Peyer's patch (tissue), 4 donors: ENCODE data around the gene CLCN1. TPM values are rescaled to one million over a fixed set of nuclear protein-coding genes. Genes with fewer than 3 reads are reported as not detected.
A peak's percentile ranks its signal among the peaks of the same experiment; 100 is the strongest.

Experiments used
- DNase-seq, 3 donors: peaks; one replicate each; pipeline ENCODE4 v3.0.0-alpha.2; 2017 to 2019
- H3K27ac ChIP-seq, 4 donors: fragments of 200-600 bp; sonication (generic); one replicate each; pipeline ENCODE4 v1.5.1; 2016 to 2019
- H3K27me3 ChIP-seq, 2 donors: fragments of 200-600 bp; sonication (generic); one replicate each; pipeline ENCODE4 v1.5.1; 2019
- H3K36me3 ChIP-seq, 3 donors: fragments of 200-600 bp; sonication (generic); one replicate each; pipeline ENCODE4 v1.5.1; 2016 to 2019
- H3K4me1 ChIP-seq, 4 donors: fragments of 200-600 bp; sonication (generic); one replicate each; pipeline ENCODE4 v1.5.1; 2016 to 2019
- H3K4me3 ChIP-seq, 4 donors: fragments of 200-600 bp; sonication (generic); 1 replicate in 3 of 4; 2 replicates in 1 of 4; pipeline ENCODE4 v1.5.1; 2016 to 2019; ENCODE audit warnings: mild to moderate bottlenecking in 1 of 4
- H3K9me3 ChIP-seq, 4 donors: fragments of 200-600 bp; sonication (generic); one replicate each; pipeline ENCODE4 v1.5.1; 2016 to 2019; ENCODE audit warnings: mild to moderate bottlenecking in 1 of 4
- POLR2A ChIP-seq, 2 donors: fragments of 450-650 bp; IDR thresholded peaks; one replicate each; pipeline ENCODE4 v1.5.1; 2017; ENCODE audit warnings: antibody characterized with exemption in 2 of 2, mild to moderate bottlenecking in 2 of 2, moderate library complexity in 2 of 2
- total RNA-seq, 4 donors: library from RNA; depleted of rRNA; stranded (reverse); fragments of >200 nt; gene quantifications; one replicate each; pipeline ENCODE4 v1.1.0, GENCODE V29; 2016
- TF ChIP-seq, protein P1 (sequence below), 6 experiments: fragments of 450-650 bp in 4 of 6; fragments of 200-600 bp in 2 of 6; sonication (generic) in 1 of 6; IDR thresholded peaks; one replicate each; pipeline ENCODE4 v1.5.1; 2017 to 2019; ENCODE audit warnings: antibody characterized with exemption in 6 of 6, mild to moderate bottlenecking in 3 of 6, moderate library complexity in 1 of 6

CLCN1 gene
- total RNA-seq, 4 donors from 2014 or later = 1.1 to 6.5 (median 2.5) TPM; not detected in 1

DNA sequence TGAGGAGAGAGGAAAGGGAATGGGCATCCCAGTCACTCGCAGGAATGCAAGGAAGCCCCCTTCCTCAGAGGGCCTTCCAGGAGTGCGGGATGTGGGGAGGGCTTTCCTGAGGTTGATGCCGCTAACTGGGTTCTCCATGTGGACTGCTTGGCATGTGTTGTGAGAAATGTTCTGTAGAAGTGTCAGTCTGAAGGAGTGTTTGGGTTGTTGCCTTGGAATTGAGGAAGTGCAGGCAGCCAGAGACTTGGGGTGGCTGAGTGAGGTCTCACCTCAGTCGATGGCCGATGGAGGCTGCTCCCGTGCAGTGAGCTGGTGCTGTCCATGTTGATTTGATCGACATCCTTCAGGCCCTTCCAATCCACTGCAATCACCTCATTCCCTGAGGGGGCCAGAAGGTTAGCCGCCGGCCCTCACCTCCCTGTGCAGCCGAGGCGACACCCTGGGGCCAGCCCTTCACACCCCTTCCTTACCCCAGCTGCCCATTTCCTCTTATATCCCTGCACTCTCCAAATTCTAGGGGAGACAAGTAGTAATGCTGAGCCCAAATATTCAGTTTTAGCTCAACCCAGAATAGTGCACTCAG lies 44.0 kb downstream of the CLCN1 start:
- Histone ChIP-seq H3K4me1 (peaks cover 0 to 10% (median 6%) of the 10 kb centered on the region in 4 donors), H3K9me3 (no peaks in the 10 kb centered on the region), H3K36me3 (no peaks in the 10 kb centered on the region), H3K4me3 (no peak overlapping the region), H3K27me3 (no peaks in the 10 kb centered on the region), H3K27ac (no peak overlapping the region)
- TF ChIP-seq POLR2A (IDR thresholded peaks at IDR 0.05) = no peak
- DNase-seq = peak in 1 of 3 donors; percentile 42

GRCh38 chr7:143360788-143361551 lies 45.1 kb downstream of the CLCN1 start:
- H3K9me3 ChIP-seq = no peaks in the 10 kb centered on the region
- H3K4me3 ChIP-seq = peak overlapping the region in 1 of 4 donors; percentile 63
- no peaks in the 10 kb centered on the region for H3K36me3 ChIP-seq
- no peak for TF ChIP-seq POLR2A (IDR thresholded peaks at IDR 0.05)
- TF ChIP-seq, protein P1, sequence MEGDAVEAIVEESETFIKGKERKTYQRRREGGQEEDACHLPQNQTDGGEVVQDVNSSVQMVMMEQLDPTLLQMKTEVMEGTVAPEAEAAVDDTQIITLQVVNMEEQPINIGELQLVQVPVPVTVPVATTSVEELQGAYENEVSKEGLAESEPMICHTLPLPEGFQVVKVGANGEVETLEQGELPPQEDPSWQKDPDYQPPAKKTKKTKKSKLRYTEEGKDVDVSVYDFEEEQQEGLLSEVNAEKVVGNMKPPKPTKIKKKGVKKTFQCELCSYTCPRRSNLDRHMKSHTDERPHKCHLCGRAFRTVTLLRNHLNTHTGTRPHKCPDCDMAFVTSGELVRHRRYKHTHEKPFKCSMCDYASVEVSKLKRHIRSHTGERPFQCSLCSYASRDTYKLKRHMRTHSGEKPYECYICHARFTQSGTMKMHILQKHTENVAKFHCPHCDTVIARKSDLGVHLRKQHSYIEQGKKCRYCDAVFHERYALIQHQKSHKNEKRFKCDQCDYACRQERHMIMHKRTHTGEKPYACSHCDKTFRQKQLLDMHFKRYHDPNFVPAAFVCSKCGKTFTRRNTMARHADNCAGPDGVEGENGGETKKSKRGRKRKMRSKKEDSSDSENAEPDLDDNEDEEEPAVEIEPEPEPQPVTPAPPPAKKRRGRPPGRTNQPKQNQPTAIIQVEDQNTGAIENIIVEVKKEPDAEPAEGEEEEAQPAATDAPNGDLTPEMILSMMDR (IDR thresholded peaks at IDR 0.05) = no peak
- H3K27me3 ChIP-seq = no peaks in the 10 kb centered on the region
- DNase-seq = peak in 1 of 3 donors; percentile 41
- H3K4me1 ChIP-seq = peaks cover 0 to 10% (median 6%) of the 10 kb centered on the region in 4 donors
- H3K27ac ChIP-seq = no peak overlapping the region

GRCh38 chr7:143361552-143362130 lies 45.7 kb downstream of the CLCN1 start:
- H3K36me3 ChIP-seq = no peaks in the 10 kb centered on the region
- H3K9me3 ChIP-seq = no peaks in the 10 kb centered on the region
- no peaks in the 10 kb centered on the region for H3K27me3 ChIP-seq
- H3K27ac ChIP-seq = no peak overlapping the region
- peak overlapping the region; percentile 49 to 69 (median 64) for H3K4me3 ChIP-seq
- DNase-seq = peak in 1 of 3 donors; percentile 43
- peaks cover 0 to 10% (median 6%) of the 10 kb centered on the region in 4 donors for H3K4me1 ChIP-seq
- TF ChIP-seq, protein P1 (IDR thresholded peaks at IDR 0.05) = no peak
- TF ChIP-seq POLR2A (IDR thresholded peaks at IDR 0.05) = no peak

DNA sequence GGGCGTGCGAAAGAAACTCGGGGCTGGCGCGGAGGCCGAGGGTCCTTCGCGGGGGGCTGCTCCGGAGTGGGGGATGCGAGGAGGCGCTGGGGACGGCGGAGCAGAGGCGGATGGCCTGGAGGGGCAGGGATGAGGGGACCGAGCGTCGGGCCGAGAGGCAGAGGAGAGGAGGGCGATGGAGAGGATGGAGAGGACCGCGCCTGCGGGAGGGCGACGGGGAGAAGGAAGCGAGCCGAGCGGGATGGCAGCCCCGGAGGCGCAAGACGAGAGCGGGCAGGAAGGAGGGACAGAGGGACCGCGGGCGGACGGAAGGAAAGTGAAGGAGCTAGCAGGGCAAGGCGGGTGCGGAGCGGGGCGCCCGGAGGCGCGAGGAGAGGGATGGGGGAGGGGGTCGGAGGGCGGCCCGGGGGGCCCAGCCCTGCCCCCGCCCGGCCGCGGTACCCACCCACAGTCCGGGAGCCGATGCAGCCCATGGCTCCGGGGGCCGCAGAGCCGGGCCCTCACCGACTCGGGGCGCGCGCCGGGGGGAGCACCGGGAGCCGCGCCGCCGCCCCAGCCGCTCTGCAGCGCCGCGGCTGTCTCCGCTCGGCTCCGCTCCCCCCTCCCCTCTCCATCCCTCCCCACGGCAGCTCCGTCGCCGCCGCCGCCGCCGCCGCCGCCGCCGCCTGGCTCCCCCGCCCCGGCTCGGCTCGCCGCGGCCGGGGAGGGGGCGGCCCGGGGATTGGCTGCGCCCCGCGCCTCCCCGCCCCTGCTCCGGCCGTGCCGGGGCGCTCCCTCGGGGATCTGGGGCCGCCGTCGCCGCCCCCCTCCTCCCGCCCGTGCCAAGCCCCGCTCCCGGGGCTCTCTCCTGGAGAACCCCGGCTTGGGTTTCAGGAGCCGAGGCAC lies 46.5 kb downstream of the CLCN1 start, which contains the start of gene FAM131B:
Gene FAM131B, minus strand, starts transcription at position 583 of the 885 bp plus-strand sequence. Its CDS starts 110 bp downstream, at position 473.
- peak in 1 of 3 donors; percentile 51 for DNase-seq
- H3K4me1 ChIP-seq = peaks cover 0 to 10% (median 6%) of the 10 kb centered on the region in 4 donors
- TF ChIP-seq, protein P1 (IDR thresholded peaks at IDR 0.05) = no peak
- TF ChIP-seq POLR2A (IDR thresholded peaks at IDR 0.05) = no peak

DNA sequence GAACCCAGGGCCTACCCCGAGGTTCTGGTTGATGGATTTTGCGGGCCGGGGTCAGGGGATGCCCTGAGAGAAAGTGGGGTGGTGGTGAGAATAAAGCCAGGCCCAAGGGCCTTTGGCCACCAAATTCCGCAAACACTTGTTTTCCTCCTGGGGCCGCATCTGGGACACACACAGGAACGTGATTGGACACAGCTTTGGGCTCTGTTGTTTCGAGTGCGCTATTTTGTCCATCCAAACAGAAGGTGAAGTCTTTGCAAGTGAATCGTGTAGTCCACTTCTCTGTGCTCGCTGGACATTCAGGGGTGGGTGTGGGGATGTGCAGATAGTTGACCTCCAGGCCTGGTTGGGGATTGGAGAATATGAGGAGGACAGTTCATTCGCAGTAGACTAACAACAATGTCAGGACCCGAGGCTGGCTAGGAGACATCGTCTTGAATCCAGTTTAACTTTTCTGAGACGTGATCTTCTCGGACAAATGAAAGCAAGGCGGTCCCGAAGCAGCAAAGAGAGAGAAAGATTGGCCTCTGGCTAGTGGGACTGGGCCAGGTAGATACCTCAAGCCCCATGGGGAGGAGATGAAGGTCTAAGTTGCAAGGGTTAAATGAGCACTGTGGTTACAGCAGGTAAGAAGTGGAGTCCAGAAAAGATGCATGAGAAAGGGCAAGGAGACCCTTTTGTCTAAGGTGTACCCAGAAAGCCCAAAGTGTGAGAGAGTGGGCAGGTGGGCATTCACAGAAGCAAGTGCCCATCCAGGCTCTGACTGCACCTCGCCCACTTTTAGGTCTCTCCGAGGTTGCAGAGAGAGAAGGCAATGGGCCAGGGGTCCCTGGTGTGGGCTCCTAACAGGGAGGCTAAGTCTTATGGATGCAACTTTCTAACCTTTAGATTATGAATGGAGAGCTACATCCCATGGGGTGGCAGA lies 47.4 kb downstream of the CLCN1 start:
- no peaks in the 10 kb centered on the region for H3K9me3 ChIP-seq
- no peaks in the 10 kb centered on the region for H3K27me3 ChIP-seq
- TF ChIP-seq POLR2A (IDR thresholded peaks at IDR 0.05) = no peak
- TF ChIP-seq, protein P1 (IDR thresholded peaks at IDR 0.05) = no peak
- no peaks in the 10 kb centered on the region for H3K36me3 ChIP-seq
- DNase-seq = peak in 1 of 3 donors; percentile 42
- peaks cover 0 to 15% (median 6%) of the 10 kb centered on the region in 4 donors for H3K4me1 ChIP-seq
- H3K4me3 ChIP-seq = peak overlapping the region in 3 of 4 donors; percentile 63 to 69 (median 65)
- H3K27ac ChIP-seq = no peak overlapping the region

More for the DNA sequence above, 46.5 kb downstream of the CLCN1 start, which contains the start of gene FAM131B:
- Histone ChIP-seq H3K36me3 (no peaks in the 10 kb centered on the region), H3K4me3 (peak within 1 kb of the TSS; percentile 49 to 69 (median 64)), H3K27ac (peak within 1 kb of the TSS in 1 of 4 donors; percentile 55), H3K27me3 (no peaks in the 10 kb centered on the region), H3K9me3 (no peaks in the 10 kb centered on the region)
